GM12875 (cell line): ENCODE results near the gene SH3GLB1.
"Not testable (repeated sequence)": the region's sequence is repeated elsewhere in the genome, so short reads cannot be mapped to it uniquely, and the experiment has no call there.

Experiments
- H3K4me3 ChIP-seq: one replicate; pipeline ENCODE4 v1.5.1; 2011; ENCODE audit warnings: low read depth, low read length, control low read depth
- TF ChIP-seq, protein P1 (sequence below): IDR thresholded peaks from 2 replicates; pipeline ENCODE4 v1.5.1; 2011; ENCODE audit warnings: low read depth, mild to moderate bottlenecking, control low read depth, inconsistent platforms, low read length, moderate library complexity, borderline replicate concordance; ENCODE audit not compliant: insufficient read depth

SH3GLB1 gene

DNA sequence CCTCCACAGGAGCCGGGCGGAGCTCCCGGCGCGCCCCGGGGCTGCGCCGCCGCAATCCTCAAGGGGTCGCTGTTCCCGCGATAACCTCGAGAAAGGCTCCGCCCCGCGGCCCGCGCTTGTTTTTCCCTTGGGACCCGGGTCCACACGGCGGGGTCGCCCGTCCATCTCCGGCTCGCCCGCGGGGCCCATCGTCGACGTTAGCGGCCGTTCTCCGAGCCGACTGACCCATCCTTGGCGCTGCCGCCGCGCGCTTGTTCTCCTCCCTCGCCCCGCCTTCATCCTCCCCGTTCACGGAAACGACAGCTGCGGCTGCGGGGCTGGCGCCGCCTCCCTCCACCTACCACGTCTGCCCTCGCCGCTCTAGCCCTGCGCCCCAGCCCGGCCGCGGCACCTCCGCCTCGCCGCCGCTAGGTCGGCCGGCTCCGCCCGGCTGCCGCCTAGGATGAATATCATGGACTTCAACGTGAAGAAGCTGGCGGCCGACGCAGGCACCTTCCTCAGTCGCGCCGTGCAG lies at the start of gene SH3GLB1:
SH3GLB1 (plus strand) TSS at position 119 of the 514 bp plus-strand sequence; CDS start at position 443, 324 bp downstream.
- H3K4me3 ChIP-seq: peak within 1 kb of the TSS; percentile 94
- TF ChIP-seq, protein P1, sequence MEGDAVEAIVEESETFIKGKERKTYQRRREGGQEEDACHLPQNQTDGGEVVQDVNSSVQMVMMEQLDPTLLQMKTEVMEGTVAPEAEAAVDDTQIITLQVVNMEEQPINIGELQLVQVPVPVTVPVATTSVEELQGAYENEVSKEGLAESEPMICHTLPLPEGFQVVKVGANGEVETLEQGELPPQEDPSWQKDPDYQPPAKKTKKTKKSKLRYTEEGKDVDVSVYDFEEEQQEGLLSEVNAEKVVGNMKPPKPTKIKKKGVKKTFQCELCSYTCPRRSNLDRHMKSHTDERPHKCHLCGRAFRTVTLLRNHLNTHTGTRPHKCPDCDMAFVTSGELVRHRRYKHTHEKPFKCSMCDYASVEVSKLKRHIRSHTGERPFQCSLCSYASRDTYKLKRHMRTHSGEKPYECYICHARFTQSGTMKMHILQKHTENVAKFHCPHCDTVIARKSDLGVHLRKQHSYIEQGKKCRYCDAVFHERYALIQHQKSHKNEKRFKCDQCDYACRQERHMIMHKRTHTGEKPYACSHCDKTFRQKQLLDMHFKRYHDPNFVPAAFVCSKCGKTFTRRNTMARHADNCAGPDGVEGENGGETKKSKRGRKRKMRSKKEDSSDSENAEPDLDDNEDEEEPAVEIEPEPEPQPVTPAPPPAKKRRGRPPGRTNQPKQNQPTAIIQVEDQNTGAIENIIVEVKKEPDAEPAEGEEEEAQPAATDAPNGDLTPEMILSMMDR: peak; percentile 92

DNA sequence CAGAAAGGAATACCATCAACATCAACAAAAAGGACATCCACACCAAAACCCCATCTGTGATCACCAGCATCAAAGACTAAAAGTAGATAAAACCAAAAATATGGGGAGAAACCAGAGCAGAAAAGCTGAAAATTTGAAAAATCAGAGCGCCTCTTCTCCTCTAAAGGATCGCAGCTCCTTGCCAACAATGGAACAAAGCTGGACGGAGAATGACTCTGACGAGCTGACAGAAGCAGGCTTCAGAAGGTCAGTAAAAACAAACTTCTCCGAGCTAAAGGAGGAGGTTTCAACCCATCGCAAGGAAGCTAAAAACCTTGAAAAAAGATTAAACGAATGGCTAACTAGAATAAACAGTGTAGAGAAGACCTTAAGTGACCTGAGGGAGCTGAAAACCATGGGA lies 46.0 kb upstream of the SH3GLB1 start:
- H3K4me3 ChIP-seq: not testable (repeated sequence)

DNA sequence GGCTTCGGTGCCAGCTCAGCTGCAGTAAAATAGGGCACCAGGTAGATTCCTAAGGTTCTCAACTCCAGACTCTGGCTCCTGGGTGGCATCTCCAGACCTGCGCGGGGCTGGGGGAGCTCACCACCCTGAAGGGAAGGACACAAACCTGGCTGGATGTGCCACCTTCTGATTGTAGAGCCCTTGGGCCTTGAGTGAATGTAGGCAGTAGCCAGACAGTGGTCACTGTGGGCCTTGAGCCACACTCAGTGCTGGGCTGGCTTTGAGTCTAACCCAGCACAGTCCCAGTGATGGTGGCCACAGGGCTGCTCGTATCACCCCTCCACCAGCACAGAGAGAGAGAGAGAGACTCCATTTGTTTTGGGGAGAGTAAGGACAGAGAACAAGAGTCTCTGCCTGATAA lies 38.0 kb upstream of the SH3GLB1 start:
- no peak overlapping the region for H3K4me3 ChIP-seq
- TF ChIP-seq, protein P1: no peak

DNA sequence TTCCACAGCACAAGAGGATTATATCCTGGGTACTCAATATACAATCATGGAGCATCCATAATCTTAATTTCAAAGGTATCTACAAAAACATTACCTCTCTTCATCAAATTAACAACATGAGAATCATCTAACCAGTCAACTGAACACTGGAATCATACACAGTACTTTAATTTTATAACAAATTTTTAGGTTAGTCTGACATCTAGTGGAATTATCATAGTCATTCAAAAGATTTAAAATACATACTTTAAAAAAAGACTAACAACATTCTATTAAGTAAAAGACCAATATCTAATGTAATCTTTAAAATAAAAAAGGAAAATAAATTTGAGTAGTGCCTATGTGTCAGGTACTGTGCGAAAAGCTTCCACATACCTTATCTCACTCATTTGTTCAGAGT lies 16.8 kb upstream of the SH3GLB1 start:
- TF ChIP-seq, protein P1: no peak
- H3K4me3 ChIP-seq: no peak overlapping the region

DNA sequence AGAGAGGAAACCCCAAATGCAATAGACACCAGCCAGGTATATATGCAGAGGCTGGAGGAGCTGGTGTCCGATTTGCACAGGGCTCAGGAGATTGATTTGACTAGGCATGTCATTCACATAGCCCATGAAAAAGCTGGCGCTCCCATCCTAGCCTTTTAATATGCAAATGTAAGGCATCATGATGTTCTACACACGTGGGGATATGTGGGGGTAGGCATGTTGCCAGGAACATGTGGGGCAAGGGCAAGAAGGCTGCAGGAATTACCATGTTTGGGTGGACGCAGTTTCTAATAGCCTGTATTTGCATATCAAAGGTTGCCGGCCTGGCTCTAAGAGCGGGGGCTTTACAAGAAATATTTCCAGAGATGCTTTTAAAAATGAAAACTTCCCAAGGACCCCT lies 11.7 kb upstream of the SH3GLB1 start:
- TF ChIP-seq, protein P1: no peak
- H3K4me3 ChIP-seq: no peak overlapping the region

DNA sequence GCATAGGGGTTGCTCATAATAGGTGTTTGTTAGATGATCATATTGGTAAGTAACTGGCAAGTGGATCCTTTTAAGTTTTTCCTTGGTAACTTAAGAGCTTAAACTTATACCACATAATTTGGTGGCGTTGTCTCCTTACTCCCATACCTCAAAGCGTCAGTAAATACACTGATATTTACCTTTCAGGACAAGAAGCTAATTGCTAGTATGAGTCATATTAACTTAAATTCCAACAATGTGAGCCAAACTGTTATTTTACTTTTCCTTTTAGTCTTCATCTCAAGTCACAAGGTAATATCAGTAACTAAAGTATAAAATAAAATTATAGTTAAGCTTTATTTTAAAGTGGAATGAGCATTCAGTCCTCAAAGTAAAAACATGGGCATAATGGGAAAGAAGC lies 9.0 kb upstream of the SH3GLB1 start:
- TF ChIP-seq, protein P1: no peak
- no peak overlapping the region for H3K4me3 ChIP-seq

DNA sequence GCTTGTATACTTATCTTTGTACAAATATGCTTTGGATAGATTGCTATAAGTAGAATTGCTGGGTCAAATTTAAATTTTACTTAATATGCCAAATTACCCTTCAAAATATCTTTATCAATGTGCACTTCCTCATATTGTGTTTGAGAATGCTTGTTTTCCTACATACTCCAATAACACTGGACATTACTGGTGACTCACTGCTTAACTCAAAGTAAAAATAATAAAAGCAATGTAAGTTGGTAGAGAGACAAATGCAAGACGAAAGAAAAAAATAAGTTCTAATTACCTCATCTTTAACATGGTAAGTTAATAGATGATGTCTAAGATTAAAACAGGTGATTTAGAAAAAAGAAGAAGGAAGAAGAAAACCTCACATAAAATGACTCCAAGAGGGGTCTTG lies 7.9 kb upstream of the SH3GLB1 start:
- TF ChIP-seq, protein P1: no peak

DNA sequence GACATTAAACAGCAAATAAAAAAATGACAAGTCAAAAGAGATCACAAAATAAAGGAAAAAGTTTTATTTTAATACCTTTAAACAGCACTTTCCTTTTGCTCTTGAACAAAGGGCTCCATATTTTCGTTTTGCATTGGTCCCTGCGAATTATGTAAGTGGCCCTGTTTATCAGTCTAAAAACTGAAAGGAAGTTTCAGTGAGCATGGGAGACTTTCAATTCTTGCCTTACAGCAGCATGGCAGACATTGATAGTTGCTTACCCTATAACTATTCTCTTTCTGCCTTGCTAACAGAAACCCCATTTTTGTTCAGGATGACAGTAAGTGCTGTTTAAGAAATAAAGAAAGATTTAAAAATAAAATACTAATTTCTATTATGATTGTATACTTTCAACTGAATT lies 5.2 kb upstream of the SH3GLB1 start:
- TF ChIP-seq, protein P1: no peak
- H3K4me3 ChIP-seq: no peak overlapping the region

More for the DNA sequence above, 7.9 kb upstream of the SH3GLB1 start:
- H3K4me3 ChIP-seq: no peak overlapping the region
